Measurements from ENCODE around the gene CCDC54. TPM values are rescaled to one million over a fixed set of nuclear protein-coding genes. Genes with fewer than 3 reads are reported as not detected.
A peak's percentile ranks its signal among the peaks of the same experiment; 100 is the strongest.

CCDC54 gene
- total and polyA plus RNA-seq, 8 donors = not detected

DNA sequence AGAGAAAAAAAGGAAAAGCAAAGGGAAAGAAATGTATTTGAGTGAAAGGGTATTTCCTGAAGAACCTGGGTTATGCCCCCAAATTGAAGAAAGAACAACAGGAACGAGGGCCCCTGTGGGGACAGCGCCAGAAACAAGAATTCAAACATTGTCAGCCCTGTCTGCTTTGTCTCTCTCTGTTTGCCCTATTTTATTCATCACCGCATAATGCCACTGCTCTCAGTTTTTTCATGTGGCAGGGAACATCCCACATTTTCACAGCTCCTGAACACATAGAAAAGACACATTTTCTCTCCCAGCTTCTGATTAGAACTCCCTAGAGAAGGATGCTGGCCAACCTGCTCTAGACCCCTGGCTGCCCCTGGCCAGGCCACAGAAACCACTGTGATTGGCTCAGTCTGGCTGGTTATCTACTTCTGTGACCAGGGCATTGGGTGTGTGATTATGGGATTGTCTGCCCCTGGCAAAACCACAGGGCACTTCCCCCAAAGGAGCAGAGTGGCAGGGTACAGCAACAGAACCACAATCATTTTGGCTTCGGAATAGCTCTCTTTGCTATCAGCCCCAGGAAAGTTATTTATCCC, 31.3 kb upstream of the CCDC54 start:
- 48 to 59% (median 56%) methylated on average over 4 of the region's 4 CpGs for WGBS, 5 donors
- H3K9me3 ChIP-seq = no peaks in the 10 kb centered on the region
- H3K27ac ChIP-seq = no peak overlapping the region
- no peaks in the 10 kb centered on the region for H3K4me1 ChIP-seq
- H3K4me3 ChIP-seq = no peak overlapping the region
- H3K36me3 ChIP-seq = no peaks in the 10 kb centered on the region
- intact Hi-C loops (cut with DNase I; ENCODE audit: low total_unique reads) = no loop called here
- no peaks in the 10 kb centered on the region for H3K27me3 ChIP-seq
- no peak for DNase-seq
- TF ChIP-seq POLR2AphosphoS5 (IDR thresholded peaks at IDR 0.05) (no peak), EP300 (IDR thresholded peaks at IDR 0.05) (no peak), POLR2A (IDR thresholded peaks at IDR 0.05) (no peak)
- TF ChIP-seq, protein P1, sequence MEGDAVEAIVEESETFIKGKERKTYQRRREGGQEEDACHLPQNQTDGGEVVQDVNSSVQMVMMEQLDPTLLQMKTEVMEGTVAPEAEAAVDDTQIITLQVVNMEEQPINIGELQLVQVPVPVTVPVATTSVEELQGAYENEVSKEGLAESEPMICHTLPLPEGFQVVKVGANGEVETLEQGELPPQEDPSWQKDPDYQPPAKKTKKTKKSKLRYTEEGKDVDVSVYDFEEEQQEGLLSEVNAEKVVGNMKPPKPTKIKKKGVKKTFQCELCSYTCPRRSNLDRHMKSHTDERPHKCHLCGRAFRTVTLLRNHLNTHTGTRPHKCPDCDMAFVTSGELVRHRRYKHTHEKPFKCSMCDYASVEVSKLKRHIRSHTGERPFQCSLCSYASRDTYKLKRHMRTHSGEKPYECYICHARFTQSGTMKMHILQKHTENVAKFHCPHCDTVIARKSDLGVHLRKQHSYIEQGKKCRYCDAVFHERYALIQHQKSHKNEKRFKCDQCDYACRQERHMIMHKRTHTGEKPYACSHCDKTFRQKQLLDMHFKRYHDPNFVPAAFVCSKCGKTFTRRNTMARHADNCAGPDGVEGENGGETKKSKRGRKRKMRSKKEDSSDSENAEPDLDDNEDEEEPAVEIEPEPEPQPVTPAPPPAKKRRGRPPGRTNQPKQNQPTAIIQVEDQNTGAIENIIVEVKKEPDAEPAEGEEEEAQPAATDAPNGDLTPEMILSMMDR (IDR thresholded peaks at IDR 0.05) = no peak

DNA sequence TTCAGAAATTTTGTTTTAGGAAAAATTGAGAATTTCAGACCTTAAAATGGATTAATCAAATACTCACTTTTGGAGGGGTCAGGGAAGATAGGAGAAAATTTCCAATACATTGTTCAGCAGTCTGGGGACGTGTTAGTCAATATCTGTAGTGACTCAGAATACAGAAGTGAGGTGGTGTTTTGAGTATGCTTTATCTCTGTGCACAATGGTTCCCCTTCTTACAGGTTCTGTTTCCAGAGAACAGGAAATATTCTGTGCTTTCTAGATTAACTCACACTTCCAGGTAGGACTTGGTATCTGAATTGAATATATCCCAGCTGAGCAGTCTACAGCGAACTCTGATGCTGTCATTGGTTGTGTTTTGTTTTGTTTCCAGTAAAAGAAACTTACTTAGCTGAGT, 30.7 kb upstream of the CCDC54 start:
- Histone ChIP-seq H3K4me1 (no peaks in the 10 kb centered on the region), H3K9me3 (no peaks in the 10 kb centered on the region), H3K4me3 (no peak overlapping the region), H3K27ac (no peak overlapping the region), H3K36me3 (no peaks in the 10 kb centered on the region), H3K27me3 (no peaks in the 10 kb centered on the region)
- no peak for DNase-seq
- intact Hi-C loops (cut with DNase I; ENCODE audit: low total_unique reads) = no loop called here
- TF ChIP-seq, protein P1 (IDR thresholded peaks at IDR 0.05) = no peak
- no peak for TF ChIP-seq POLR2AphosphoS5 (IDR thresholded peaks at IDR 0.05)
- no peak for TF ChIP-seq EP300 (IDR thresholded peaks at IDR 0.05)
- TF ChIP-seq POLR2A (IDR thresholded peaks at IDR 0.05) = no peak
- 37 to 47% (median 44%) methylated on average over 2 of the region's 2 CpGs for WGBS, 5 donors

DNA sequence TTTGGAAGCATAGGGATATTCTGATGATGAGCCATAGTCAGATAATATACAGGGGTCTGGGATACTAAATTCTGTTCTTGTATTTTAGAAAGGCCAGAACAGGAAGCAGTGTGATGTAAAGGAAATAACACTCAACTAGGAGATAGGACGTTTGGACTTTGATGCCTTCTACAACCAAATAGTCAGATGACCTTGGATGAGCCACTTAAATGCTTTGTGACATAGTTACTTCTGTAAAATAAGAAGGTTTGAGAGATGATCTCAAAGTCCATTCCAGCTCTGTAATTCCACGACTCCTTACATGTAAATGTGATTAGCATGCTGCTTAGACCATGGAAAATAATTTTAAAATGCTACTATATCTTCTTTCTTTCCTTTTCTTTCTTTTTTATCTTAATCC, 29.5 kb upstream of the CCDC54 start:
- DNase-seq = peak in 1 of 2 donors; percentile 9
- Histone ChIP-seq H3K27ac (no peak overlapping the region), H3K9me3 (no peaks in the 10 kb centered on the region), H3K27me3 (no peaks in the 10 kb centered on the region), H3K4me3 (no peak overlapping the region), H3K4me1 (no peaks in the 10 kb centered on the region), H3K36me3 (no peaks in the 10 kb centered on the region)
- WGBS, 5 donors = 32 to 47% (median 36%) methylated on average over 2 of the region's 2 CpGs
- TF ChIP-seq POLR2AphosphoS5 (IDR thresholded peaks at IDR 0.05) (no peak), POLR2A (IDR thresholded peaks at IDR 0.05) (no peak), EP300 (IDR thresholded peaks at IDR 0.05) (no peak)
- TF ChIP-seq, protein P1 (IDR thresholded peaks at IDR 0.05) = no peak
- intact Hi-C loops (cut with DNase I; ENCODE audit: low total_unique reads) = no loop called here

DNA sequence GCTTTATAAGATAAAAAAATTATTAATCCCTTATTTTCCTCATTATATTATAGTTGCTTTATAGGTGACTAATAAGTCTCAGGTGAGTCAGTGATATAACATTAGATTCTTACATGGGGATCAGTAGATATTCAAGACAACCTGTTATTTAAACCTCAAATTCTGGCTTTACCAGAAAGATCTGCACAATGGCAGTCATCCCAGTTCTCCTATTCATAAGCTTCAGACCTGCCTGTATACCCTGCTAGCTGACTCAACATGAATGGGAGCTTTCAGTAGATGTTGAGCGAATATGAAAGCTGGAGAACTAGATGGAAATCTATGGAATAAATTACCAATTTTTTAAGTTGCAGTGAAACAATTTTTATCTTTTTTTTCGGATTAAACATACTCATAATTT, 20.5 kb upstream of the CCDC54 start:
- no peak for DNase-seq
- H3K27me3 ChIP-seq = no peaks in the 10 kb centered on the region
- H3K27ac ChIP-seq = no peak overlapping the region
- no peak for TF ChIP-seq POLR2A (IDR thresholded peaks at IDR 0.05)
- TF ChIP-seq, protein P1 (IDR thresholded peaks at IDR 0.05) = no peak
- TF ChIP-seq POLR2AphosphoS5 (IDR thresholded peaks at IDR 0.05) = no peak
- no peak for TF ChIP-seq EP300 (IDR thresholded peaks at IDR 0.05)
- H3K4me3 ChIP-seq = no peak overlapping the region
- H3K4me1 ChIP-seq = no peaks in the 10 kb centered on the region
- no peaks in the 10 kb centered on the region for H3K9me3 ChIP-seq
- WGBS, 5 donors = 76 to 92% (median 84%) methylated on average over 2 of the region's 2 CpGs
- intact Hi-C loops (cut with DNase I; ENCODE audit: low total_unique reads) = no loop called here
- no peaks in the 10 kb centered on the region for H3K36me3 ChIP-seq

All from stomach (tissue), 9 donors.